ENCODE measurements around the gene CDC14B.

DNA sequence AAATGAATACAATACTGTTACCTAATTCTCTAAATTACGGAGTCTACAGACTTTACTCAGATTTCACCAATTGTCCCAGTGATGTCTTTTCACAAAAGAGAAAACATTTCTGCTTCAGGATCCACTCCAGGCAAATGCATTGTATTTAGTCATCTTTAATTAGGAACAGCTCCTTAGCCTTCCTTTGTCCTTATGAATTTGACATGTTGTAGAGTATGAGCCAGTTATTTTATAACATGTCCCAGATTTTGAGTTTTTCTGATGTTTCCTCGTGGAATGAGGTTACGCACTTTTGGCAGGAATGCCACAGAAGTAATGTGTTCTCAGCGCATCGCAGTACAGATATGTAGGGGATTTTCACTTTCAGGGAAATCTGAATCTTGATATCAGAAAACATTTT, 159.2 kb downstream of the CDC14B start:
- TF ChIP-seq, protein P1, sequence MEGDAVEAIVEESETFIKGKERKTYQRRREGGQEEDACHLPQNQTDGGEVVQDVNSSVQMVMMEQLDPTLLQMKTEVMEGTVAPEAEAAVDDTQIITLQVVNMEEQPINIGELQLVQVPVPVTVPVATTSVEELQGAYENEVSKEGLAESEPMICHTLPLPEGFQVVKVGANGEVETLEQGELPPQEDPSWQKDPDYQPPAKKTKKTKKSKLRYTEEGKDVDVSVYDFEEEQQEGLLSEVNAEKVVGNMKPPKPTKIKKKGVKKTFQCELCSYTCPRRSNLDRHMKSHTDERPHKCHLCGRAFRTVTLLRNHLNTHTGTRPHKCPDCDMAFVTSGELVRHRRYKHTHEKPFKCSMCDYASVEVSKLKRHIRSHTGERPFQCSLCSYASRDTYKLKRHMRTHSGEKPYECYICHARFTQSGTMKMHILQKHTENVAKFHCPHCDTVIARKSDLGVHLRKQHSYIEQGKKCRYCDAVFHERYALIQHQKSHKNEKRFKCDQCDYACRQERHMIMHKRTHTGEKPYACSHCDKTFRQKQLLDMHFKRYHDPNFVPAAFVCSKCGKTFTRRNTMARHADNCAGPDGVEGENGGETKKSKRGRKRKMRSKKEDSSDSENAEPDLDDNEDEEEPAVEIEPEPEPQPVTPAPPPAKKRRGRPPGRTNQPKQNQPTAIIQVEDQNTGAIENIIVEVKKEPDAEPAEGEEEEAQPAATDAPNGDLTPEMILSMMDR (IDR thresholded peaks at IDR 0.05) = no peak
- no peak for TF ChIP-seq POLR2A (IDR thresholded peaks at IDR 0.05)
